Measurements from ENCODE around the gene MBNL1. TPM values are rescaled to one million over a fixed set of nuclear protein-coding genes. Genes with fewer than 3 reads are reported as not detected.

Gene MBNL1
- total RNA-seq, 1 donor from 2014 or later, result 69.4 TPM

DNA sequence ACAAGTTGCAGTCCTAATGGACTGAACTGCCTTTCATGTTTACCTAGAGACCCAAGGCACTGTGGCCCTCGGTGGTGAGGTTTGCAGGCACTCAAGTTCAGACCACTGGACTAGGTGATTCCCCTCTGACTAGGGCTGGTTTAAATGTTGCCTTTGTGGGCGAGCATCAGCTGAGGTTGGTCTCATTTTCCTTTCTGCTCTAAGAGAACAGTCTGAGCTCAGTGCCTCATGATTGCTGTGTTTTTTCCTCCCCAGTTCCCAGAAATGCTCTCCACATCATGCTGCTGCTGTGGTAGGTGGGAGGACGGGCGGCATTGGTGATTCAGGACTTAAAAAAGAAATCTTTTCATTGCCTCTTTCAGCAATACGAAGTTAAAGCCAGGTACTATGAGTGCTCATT is 237.2 kb downstream of the MBNL1 start:
- DNase-seq (ENCODE audit: extremely low spot score, unreplicated experiment), result no peak
- TF ChIP-seq, protein P1, sequence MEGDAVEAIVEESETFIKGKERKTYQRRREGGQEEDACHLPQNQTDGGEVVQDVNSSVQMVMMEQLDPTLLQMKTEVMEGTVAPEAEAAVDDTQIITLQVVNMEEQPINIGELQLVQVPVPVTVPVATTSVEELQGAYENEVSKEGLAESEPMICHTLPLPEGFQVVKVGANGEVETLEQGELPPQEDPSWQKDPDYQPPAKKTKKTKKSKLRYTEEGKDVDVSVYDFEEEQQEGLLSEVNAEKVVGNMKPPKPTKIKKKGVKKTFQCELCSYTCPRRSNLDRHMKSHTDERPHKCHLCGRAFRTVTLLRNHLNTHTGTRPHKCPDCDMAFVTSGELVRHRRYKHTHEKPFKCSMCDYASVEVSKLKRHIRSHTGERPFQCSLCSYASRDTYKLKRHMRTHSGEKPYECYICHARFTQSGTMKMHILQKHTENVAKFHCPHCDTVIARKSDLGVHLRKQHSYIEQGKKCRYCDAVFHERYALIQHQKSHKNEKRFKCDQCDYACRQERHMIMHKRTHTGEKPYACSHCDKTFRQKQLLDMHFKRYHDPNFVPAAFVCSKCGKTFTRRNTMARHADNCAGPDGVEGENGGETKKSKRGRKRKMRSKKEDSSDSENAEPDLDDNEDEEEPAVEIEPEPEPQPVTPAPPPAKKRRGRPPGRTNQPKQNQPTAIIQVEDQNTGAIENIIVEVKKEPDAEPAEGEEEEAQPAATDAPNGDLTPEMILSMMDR (conservative IDR thresholded peaks at IDR 0.05), result no peak
- Mint-ChIP-seq H3K27me3 (no peaks in the 10 kb centered on the region), H3K27ac (no peak overlapping the region), H3K4me1 (ENCODE audit: unreplicated experiment) (no peaks in the 10 kb centered on the region), H3K36me3 (no peaks in the 10 kb centered on the region), H3K9me3 (peaks cover 4% of the 10 kb centered on the region), H3K4me3 (no peak overlapping the region)

DNA sequence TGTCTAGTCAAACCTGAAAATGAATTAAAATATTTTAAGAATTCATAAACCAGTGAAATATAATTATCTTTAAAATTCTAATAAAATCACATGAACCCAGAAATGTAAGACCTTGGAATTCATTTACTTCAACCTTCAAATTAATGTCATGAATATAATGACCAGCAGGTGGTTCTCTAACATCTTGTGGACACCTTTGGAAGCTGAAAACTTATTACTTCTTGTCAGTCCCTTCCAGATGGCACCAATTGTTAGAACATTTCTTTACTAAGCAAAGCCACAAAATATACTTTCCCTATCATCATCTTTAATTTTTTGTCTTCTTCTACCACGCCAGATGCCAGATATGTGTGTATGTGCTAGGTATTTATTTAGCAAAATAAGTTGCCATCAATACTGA is 240.0 kb downstream of the MBNL1 start:
- Mint-ChIP-seq H3K27me3 (no peaks in the 10 kb centered on the region), H3K27ac (no peak overlapping the region), H3K4me1 (ENCODE audit: unreplicated experiment) (no peaks in the 10 kb centered on the region), H3K9me3 (no peaks in the 10 kb centered on the region), H3K4me3 (no peak overlapping the region), H3K36me3 (no peaks in the 10 kb centered on the region)
- TF ChIP-seq, protein P1 (conservative IDR thresholded peaks at IDR 0.05), result peak; percentile 65
- no peak for DNase-seq (ENCODE audit: extremely low spot score, unreplicated experiment)

DNA sequence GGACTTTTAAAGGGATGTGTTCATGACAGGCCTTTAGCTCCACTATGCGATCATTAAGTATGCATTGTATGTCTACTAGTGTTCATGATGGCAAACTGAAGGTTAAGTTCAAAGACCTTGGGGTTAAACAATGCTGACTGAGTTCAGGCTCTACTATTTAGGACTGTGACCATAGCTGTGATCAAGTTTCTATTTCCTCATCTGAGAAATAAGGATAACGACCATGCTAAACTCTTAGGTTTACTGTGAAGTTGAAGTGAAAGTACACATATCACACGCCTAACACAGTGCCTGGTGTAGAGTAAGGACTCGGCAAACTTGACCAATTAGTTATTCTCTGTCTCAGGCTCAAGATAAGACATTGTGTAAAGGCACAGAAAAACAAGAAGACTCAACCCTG is 243.2 kb downstream of the MBNL1 start:
- Mint-ChIP-seq H3K27me3 (no peaks in the 10 kb centered on the region), H3K36me3 (no peaks in the 10 kb centered on the region), H3K9me3 (no peaks in the 10 kb centered on the region), H3K4me3 (no peak overlapping the region), H3K27ac (no peak overlapping the region), H3K4me1 (ENCODE audit: unreplicated experiment) (no peaks in the 10 kb centered on the region)
- no peak for DNase-seq (ENCODE audit: extremely low spot score, unreplicated experiment)
- TF ChIP-seq, protein P1 (conservative IDR thresholded peaks at IDR 0.05), result no peak

DNA sequence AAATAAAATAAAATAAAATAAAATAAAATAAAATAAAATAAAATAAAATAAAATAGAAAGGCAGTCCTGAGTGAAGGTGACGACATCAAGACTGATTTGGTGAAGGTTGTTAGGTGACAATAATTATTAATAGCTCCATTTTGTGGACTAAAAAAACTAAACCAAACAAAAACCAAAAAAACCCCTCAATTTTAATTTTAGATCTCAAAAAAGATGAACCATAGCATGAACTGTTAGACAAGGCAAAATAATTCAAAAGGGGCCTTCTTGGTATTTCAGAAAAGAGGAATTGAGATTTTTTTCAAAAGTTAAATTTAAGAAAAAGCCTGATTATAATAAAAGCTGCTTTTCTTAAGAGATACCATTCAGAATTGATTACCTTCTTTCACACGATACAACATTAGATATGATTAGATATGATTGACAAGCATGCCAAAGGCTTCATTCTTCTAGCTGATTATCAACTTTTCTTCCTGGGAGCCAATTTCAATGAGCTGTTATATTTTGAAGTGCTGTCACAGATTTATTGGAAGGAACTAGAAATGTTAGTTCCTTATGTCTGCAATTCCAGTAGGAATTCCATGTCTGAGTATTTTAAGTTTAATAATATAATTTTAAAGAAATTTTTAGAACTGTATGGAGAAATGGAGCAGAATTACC is 244.7 kb downstream of the MBNL1 start:
- TF ChIP-seq, protein P1 (conservative IDR thresholded peaks at IDR 0.05), result no peak
- H3K9me3 Mint-ChIP-seq, result no peaks in the 10 kb centered on the region
- H3K27ac Mint-ChIP-seq, result no peak overlapping the region
- H3K27me3 Mint-ChIP-seq, result no peaks in the 10 kb centered on the region
- H3K4me3 Mint-ChIP-seq, result no peak overlapping the region
- H3K4me1 Mint-ChIP-seq (ENCODE audit: unreplicated experiment), result no peaks in the 10 kb centered on the region
- DNase-seq (ENCODE audit: extremely low spot score, unreplicated experiment), result no peak
- no peaks in the 10 kb centered on the region for H3K36me3 Mint-ChIP-seq

Measured in type B pancreatic cell (in vitro differentiated cells).